ENCODE measurements around the gene NPFF. TPM values are rescaled to one million over a fixed set of nuclear protein-coding genes. Genes with fewer than 3 reads are reported as not detected.

NPFF gene
- total and polyA plus RNA-seq, 10 of the 15 experiments (the other 5 are each of a cell fraction or from before 2014, with no cell fraction given): 0.21 to 0.69 (median 0.23) TPM; not detected in 7

DNA sequence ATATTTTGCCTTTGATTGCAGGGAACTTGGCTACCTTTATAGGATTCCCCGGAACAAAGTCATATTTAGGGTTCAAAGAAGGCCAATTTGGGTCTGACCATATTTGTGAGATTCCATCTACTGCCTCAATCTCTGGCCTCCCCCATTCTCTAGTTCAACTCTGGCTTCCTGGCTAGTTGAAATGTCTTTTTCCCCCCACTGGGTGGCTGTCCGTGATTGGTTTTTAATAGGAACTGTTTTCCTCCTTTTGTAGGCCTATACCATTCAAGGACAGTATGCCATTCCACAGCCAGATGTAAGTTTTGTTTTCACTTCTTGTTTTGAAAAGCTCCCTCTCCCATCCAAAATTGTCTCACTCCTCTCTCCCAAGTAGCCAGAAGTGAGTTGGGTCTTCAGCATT lies 41.6 kb downstream of the NPFF start:
- H3K27me3 ChIP-seq (replicated peaks in 1 of 2; ENCODE audit: control insufficient read depth in 2 of 2, insufficient read depth in 2 of 2, low read length in 1 of 2): no peaks in the 10 kb centered on the region
- no peaks in the 10 kb centered on the region for H3K9me3 ChIP-seq (replicated peaks; ENCODE audit: control insufficient read depth, insufficient read depth, low read length)
- H3K4me1 ChIP-seq (ENCODE audit: control insufficient read depth, insufficient read depth, low read length): peaks cover 4% of the 10 kb centered on the region
- ChIA-PET CTCF (interaction anchor here (1.2 to 2.3 kb wide), 2 partner anchors 11 to 14 kb away, joined by 4 to 8 read pairs; no protein-coding TSS in a partner anchor), SMC1A (ENCODE audit: uncharacterized antibody, unreplicated experiment) (interaction anchor here (1.0 to 1.7 kb wide), 3 partner anchors 10 to 14 kb away, joined by 3 to 4 read pairs (median 4); no protein-coding TSS in a partner anchor), RAD21 (ENCODE audit: unreplicated experiment) (interaction anchor here (0.9 kb wide), 1 partner anchor 48 kb away, joined by 3 read pairs; no protein-coding TSS in a partner anchor), POLR2A (interaction anchor here (0.8 kb wide), 1 partner anchor 10 kb away, joined by 3 read pairs; no protein-coding TSS in a partner anchor)
- no peak overlapping the region for H3K27ac ChIP-seq (ENCODE audit: control insufficient read depth, insufficient read depth)
- H3K36me3 ChIP-seq (ENCODE audit: control insufficient read depth in 2 of 2, insufficient read depth in 2 of 2, low read length in 1 of 2): peaks cover 41 to 77% of the 10 kb centered on the region in 2 experiments
- H3K79me2 ChIP-seq (ENCODE audit: control insufficient read depth, insufficient read depth, low read length): peaks cover 21% of the 10 kb centered on the region
- FAIRE-seq (no peak), ATAC-seq (no peak), DNase-seq (ENCODE audit: low read depth, low spot score) (no peak)
- WGBS (ENCODE audit: insufficient coverage, insufficient replicate concordance, low lambda C conversion rate, missing lambda C conversion rate): 85% methylated on average over 2 of the region's 2 CpGs
- BruUV-seq (replicated peaks): no TSS peak
- in situ Hi-C loops (cut with MboI) (no loop called here), intact Hi-C loops (cut with micrococcal nuclease; ENCODE audit: unreplicated experiment) (no loop called here)
- no peak overlapping the region for H3K4me2 ChIP-seq (ENCODE audit: control insufficient read depth, insufficient read depth)
- peaks cover 10% of the 10 kb centered on the region for H4K20me1 ChIP-seq (ENCODE audit: control insufficient read depth, insufficient read depth)
- H3K4me3 ChIP-seq: no peak overlapping the region
- no peak overlapping the region for H3K9ac ChIP-seq (ENCODE audit: control insufficient read depth, insufficient read depth, low read length)
- TF ChIP-seq FOXK2 (IDR thresholded peaks at IDR 0.05) (no peak), NFYB (IDR thresholded peaks at IDR 0.05; ENCODE audit: insufficient read depth, low read depth, low read length) (no peak), CBFB (IDR thresholded peaks at IDR 0.05; ENCODE audit: low read depth) (no peak), RUNX3 (IDR thresholded peaks at IDR 0.05; ENCODE audit: low read length) (no peak), CHD4 (IDR thresholded peaks at IDR 0.05) (no peak), STAT1 (conservative IDR thresholded peaks at IDR 0.05) (no peak), CEBPB (IDR thresholded peaks at IDR 0.05; ENCODE audit: borderline replicate concordance in 1 of 2, low read depth in 2 of 2, low read length in 2 of 2) (no peak), RB1 (IDR thresholded peaks at IDR 0.05; ENCODE audit: borderline replicate concordance) (no peak), MTA3 (IDR thresholded peaks at IDR 0.05; ENCODE audit: borderline replicate concordance, low read length) (no peak), RBBP5 (conservative IDR thresholded peaks at IDR 0.05) (no peak)
- TF ChIP-seq, protein P1, sequence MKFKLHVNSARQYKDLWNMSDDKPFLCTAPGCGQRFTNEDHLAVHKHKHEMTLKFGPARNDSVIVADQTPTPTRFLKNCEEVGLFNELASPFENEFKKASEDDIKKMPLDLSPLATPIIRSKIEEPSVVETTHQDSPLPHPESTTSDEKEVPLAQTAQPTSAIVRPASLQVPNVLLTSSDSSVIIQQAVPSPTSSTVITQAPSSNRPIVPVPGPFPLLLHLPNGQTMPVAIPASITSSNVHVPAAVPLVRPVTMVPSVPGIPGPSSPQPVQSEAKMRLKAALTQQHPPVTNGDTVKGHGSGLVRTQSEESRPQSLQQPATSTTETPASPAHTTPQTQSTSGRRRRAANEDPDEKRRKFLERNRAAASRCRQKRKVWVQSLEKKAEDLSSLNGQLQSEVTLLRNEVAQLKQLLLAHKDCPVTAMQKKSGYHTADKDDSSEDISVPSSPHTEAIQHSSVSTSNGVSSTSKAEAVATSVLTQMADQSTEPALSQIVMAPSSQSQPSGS (IDR thresholded peaks at IDR 0.05; ENCODE audit: low read length): no peak
- TF ChIP-seq, protein P2, sequence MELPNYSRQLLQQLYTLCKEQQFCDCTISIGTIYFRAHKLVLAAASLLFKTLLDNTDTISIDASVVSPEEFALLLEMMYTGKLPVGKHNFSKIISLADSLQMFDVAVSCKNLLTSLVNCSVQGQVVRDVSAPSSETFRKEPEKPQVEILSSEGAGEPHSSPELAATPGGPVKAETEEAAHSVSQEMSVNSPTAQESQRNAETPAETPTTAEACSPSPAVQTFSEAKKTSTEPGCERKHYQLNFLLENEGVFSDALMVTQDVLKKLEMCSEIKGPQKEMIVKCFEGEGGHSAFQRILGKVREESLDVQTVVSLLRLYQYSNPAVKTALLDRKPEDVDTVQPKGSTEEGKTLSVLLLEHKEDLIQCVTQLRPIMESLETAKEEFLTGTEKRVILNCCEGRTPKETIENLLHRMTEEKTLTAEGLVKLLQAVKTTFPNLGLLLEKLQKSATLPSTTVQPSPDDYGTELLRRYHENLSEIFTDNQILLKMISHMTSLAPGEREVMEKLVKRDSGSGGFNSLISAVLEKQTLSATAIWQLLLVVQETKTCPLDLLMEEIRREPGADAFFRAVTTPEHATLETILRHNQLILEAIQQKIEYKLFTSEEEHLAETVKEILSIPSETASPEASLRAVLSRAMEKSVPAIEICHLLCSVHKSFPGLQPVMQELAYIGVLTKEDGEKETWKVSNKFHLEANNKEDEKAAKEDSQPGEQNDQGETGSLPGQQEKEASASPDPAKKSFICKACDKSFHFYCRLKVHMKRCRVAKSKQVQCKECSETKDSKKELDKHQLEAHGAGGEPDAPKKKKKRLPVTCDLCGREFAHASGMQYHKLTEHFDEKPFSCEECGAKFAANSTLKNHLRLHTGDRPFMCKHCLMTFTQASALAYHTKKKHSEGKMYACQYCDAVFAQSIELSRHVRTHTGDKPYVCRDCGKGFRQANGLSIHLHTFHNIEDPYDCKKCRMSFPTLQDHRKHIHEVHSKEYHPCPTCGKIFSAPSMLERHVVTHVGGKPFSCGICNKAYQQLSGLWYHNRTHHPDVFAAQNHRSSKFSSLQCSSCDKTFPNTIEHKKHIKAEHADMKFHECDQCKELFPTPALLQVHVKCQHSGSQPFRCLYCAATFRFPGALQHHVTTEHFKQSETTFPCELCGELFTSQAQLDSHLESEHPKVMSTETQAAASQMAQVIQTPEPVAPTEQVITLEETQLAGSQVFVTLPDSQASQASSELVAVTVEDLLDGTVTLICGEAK (IDR thresholded peaks at IDR 0.05; ENCODE audit: borderline replicate concordance): no peak
- TF ChIP-seq, protein P3, sequence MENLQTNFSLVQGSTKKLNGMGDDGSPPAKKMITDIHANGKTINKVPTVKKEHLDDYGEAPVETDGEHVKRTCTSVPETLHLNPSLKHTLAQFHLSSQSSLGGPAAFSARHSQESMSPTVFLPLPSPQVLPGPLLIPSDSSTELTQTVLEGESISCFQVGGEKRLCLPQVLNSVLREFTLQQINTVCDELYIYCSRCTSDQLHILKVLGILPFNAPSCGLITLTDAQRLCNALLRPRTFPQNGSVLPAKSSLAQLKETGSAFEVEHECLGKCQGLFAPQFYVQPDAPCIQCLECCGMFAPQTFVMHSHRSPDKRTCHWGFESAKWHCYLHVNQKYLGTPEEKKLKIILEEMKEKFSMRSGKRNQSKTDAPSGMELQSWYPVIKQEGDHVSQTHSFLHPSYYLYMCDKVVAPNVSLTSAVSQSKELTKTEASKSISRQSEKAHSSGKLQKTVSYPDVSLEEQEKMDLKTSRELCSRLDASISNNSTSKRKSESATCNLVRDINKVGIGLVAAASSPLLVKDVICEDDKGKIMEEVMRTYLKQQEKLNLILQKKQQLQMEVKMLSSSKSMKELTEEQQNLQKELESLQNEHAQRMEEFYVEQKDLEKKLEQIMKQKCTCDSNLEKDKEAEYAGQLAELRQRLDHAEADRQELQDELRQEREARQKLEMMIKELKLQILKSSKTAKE (IDR thresholded peaks at IDR 0.05; ENCODE audit: low read depth, poor library complexity, severe bottlenecking): no peak
- TF ChIP-seq, protein P4, sequence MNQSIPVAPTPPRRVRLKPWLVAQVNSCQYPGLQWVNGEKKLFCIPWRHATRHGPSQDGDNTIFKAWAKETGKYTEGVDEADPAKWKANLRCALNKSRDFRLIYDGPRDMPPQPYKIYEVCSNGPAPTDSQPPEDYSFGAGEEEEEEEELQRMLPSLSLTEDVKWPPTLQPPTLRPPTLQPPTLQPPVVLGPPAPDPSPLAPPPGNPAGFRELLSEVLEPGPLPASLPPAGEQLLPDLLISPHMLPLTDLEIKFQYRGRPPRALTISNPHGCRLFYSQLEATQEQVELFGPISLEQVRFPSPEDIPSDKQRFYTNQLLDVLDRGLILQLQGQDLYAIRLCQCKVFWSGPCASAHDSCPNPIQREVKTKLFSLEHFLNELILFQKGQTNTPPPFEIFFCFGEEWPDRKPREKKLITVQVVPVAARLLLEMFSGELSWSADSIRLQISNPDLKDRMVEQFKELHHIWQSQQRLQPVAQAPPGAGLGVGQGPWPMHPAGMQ (IDR thresholded peaks at IDR 0.05; ENCODE audit: borderline replicate concordance): no peak
- TF ChIP-seq, protein P5, sequence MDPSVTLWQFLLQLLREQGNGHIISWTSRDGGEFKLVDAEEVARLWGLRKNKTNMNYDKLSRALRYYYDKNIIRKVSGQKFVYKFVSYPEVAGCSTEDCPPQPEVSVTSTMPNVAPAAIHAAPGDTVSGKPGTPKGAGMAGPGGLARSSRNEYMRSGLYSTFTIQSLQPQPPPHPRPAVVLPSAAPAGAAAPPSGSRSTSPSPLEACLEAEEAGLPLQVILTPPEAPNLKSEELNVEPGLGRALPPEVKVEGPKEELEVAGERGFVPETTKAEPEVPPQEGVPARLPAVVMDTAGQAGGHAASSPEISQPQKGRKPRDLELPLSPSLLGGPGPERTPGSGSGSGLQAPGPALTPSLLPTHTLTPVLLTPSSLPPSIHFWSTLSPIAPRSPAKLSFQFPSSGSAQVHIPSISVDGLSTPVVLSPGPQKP (IDR thresholded peaks at IDR 0.05; ENCODE audit: low read depth, low read length): no peak
- no peak overlapping the region for H2AFZ ChIP-seq (ENCODE audit: control insufficient read depth, low read depth, low read length)

All from GM12878 (cell line).